H1 (cell line): ENCODE measurements around the gene FXYD5. TPM values are rescaled to one million over a fixed set of nuclear protein-coding genes. Genes with fewer than 3 reads are reported as not detected.
A peak's percentile ranks its signal among the peaks of the same experiment; 100 is the strongest.

Experiments used
- CTCF ChIA-PET: fragments of 300-600 bp; sonication (Branson Sonifier 250); formaldehyde crosslinking; loops from one replicate; lab custom pipeline; 2021; ENCODE audit not compliant: partially characterized antibody; lab: Charles Lee
- POLR2A ChIA-PET: fragments of 300-600 bp; sonication (Branson Sonifier 250); formaldehyde crosslinking; loops from one replicate; lab custom pipeline; 2021; ENCODE audit warnings: inconsistent platforms; ENCODE audit not compliant: partially characterized antibody; lab: Charles Lee
- DNase-seq, 2 experiments: peaks; one replicate each; pipeline versions ENCODE4 v3.0.0 to v3.0.0-alpha.2; 2010 to 2022; ENCODE audit warnings: low spot score in 2 of 2, low read depth in 1 of 2, mixed read lengths in 1 of 2
- FAIRE-seq: peaks from 2 replicates; lab custom pipeline; 2011; peaks lifted over from hg19 to GRCh38; lab: Jason Lieb, UNC
- H2AFZ ChIP-seq: 2 replicates; pipeline ENCODE4 v1.8.1; 2012; ENCODE audit warnings: low read length, inconsistent platforms
- H2AK5ac ChIP-seq: 2 replicates; pipeline ENCODE4 v1.6.1; 2013; ENCODE audit warnings: low read depth, low read length
- H2BK120ac ChIP-seq: replicated peaks from 2 replicates; pipeline ENCODE3; 2013; ENCODE audit warnings: low read depth, low read length, inconsistent platforms
- H2BK12ac ChIP-seq: 2 replicates; pipeline ENCODE4 v1.6.1; 2013; ENCODE audit warnings: low read depth, low read length
- H2BK15ac ChIP-seq: 2 replicates; pipeline ENCODE4 v1.6.1; 2013; ENCODE audit warnings: low read length
- H2BK20ac ChIP-seq: 2 replicates; pipeline ENCODE4 v1.6.1; 2013; ENCODE audit warnings: low read length
- H2BK5ac ChIP-seq: 2 replicates; pipeline ENCODE4 v1.6.1; 2013; ENCODE audit warnings: low read depth, low read length
- H3K14ac ChIP-seq: 2 replicates; pipeline ENCODE4 v1.6.1; 2013; ENCODE audit warnings: inconsistent platforms; ENCODE audit not compliant: insufficient read length
- H3K18ac ChIP-seq: 2 replicates; pipeline ENCODE4 v1.6.1; 2013; ENCODE audit warnings: low read length; ENCODE audit errors: extremely low read depth
- H3K23ac ChIP-seq: 2 replicates; pipeline ENCODE4 v1.6.1; 2013; ENCODE audit warnings: inconsistent platforms; ENCODE audit not compliant: insufficient read length
- H3K23me2 ChIP-seq: 2 replicates; pipeline ENCODE4 v1.6.1; 2013; ENCODE audit warnings: low read depth, low read length
- H3K27ac ChIP-seq: 2 replicates; pipeline ENCODE4 v1.6.1; 2011; ENCODE audit warnings: low read depth, low read length, inconsistent platforms
- H3K27me3 ChIP-seq, 4 experiments: replicated peaks in 1 of 4; 1 replicate in 1 of 4; 2 replicates in 3 of 4; pipeline versions ENCODE4 v1.6.1 to v1.8.1; 2011 to 2013; ENCODE audit warnings: low read length in 3 of 4, mild to moderate bottlenecking in 3 of 4, inconsistent platforms in 2 of 4, mixed read lengths in 2 of 4, moderate library complexity in 1 of 4; ENCODE audit not compliant: control insufficient read depth in 3 of 4, insufficient read depth in 3 of 4; ENCODE audit errors: extremely low read depth in 1 of 4
- H3K36me3 ChIP-seq, 4 experiments: 2 replicates each; pipeline versions ENCODE4 v1.6.1 to v1.8.1; 2011 to 2013; ENCODE audit warnings: mild to moderate bottlenecking in 4 of 4, low read length in 3 of 4, moderate library complexity in 2 of 4, control low read depth in 1 of 4, inconsistent platforms in 1 of 4; ENCODE audit not compliant: insufficient read depth in 4 of 4, control insufficient read depth in 2 of 4
- H3K4ac ChIP-seq: replicated peaks from 2 replicates; pipeline ENCODE3; 2013; ENCODE audit warnings: low read length, low read depth, mixed read lengths, inconsistent platforms; ENCODE audit not compliant: insufficient read length
- H3K4me1 ChIP-seq, 4 experiments: replicated peaks in 1 of 4; 1 replicate in 1 of 4; 2 replicates in 3 of 4; pipeline versions ENCODE4 v1.6.1 to v1.8.1; 2011 to 2013; ENCODE audit warnings: low read length in 3 of 4, inconsistent platforms in 2 of 4, mixed read lengths in 1 of 4; ENCODE audit not compliant: insufficient read depth in 4 of 4, control insufficient read depth in 3 of 4
- H3K4me2 ChIP-seq, 2 experiments: 2 replicates each; pipeline versions ENCODE4 v1.6.1 to v1.8.1; 2011 to 2013; ENCODE audit warnings: low read depth in 2 of 2, low read length in 2 of 2, control low read depth in 1 of 2, inconsistent platforms in 1 of 2, mild to moderate bottlenecking in 1 of 2; ENCODE audit not compliant: insufficient read depth in 1 of 2
- H3K4me3 ChIP-seq, 4 experiments: fragments of 200-600, 300-600 bp in 1 of 4; sonication (generic), shearing (Covaris generic), sonication (Bioruptor Twin) in 1 of 4; 2 replicates each; pipeline versions ENCODE4 v1.5.1 to v1.8.1; 2011 to 2016; ENCODE audit warnings: low read length in 4 of 4, low read depth in 3 of 4, control low read depth in 2 of 4, inconsistent platforms in 2 of 4, mild to moderate bottlenecking in 2 of 4, mixed read lengths in 1 of 4, moderate library complexity in 1 of 4; ENCODE audit not compliant: insufficient read depth in 2 of 4; ENCODE audit errors: extremely low read depth in 1 of 4
- H3K56ac ChIP-seq: replicated peaks from 2 replicates; pipeline ENCODE3; 2013; ENCODE audit warnings: low read depth, mild to moderate bottlenecking, mixed read lengths, low read length, inconsistent platforms; ENCODE audit not compliant: insufficient read length
- H3K79me1 ChIP-seq: 2 replicates; pipeline ENCODE4 v1.6.1; 2013; ENCODE audit warnings: low read depth, low read length, control low read depth
- H3K79me2 ChIP-seq, 2 experiments: 2 replicates each; pipeline versions ENCODE4 v1.6.1 to v1.8.1; 2012 to 2013; ENCODE audit warnings: low read length in 2 of 2, mild to moderate bottlenecking in 2 of 2, inconsistent platforms in 1 of 2; ENCODE audit not compliant: insufficient read depth in 2 of 2, control insufficient read depth in 1 of 2
- H3K9ac ChIP-seq, 4 experiments: replicated peaks in 1 of 4; 1 replicate in 1 of 4; 2 replicates in 3 of 4; pipeline versions ENCODE4 v1.6.1 to v1.8.1; 2011 to 2013; ENCODE audit warnings: low read depth in 3 of 4, low read length in 3 of 4, control low read depth in 2 of 4, mild to moderate bottlenecking in 2 of 4, moderate library complexity in 2 of 4, inconsistent platforms in 1 of 4; ENCODE audit errors: extremely low read depth in 1 of 4
- H3K9me3 ChIP-seq, 2 experiments: 2 replicates each; pipeline versions ENCODE4 v1.6.1 to v1.8.1; 2012 to 2013; ENCODE audit warnings: mild to moderate bottlenecking in 2 of 2, moderate library complexity in 2 of 2, control low read depth in 1 of 2, inconsistent platforms in 1 of 2, low read depth in 1 of 2, low read length in 1 of 2, mixed read lengths in 1 of 2; ENCODE audit not compliant: insufficient read depth in 2 of 2
- H4K20me1 ChIP-seq, 2 experiments: replicated peaks in 1 of 2; 2 replicates each; pipeline versions ENCODE3 to v1.8.1; 2011 to 2013; ENCODE audit warnings: inconsistent platforms in 2 of 2, low read length in 2 of 2, mild to moderate bottlenecking in 1 of 2; ENCODE audit not compliant: insufficient read depth in 2 of 2, control insufficient read depth in 1 of 2
- H4K5ac ChIP-seq: 2 replicates; pipeline ENCODE4 v1.6.1; 2013; ENCODE audit warnings: low read length, low read depth, mixed read lengths, inconsistent platforms; ENCODE audit not compliant: insufficient read length
- H4K8ac ChIP-seq: 2 replicates; pipeline ENCODE4 v1.8.0; 2013; ENCODE audit warnings: mild to moderate bottlenecking, moderate library complexity, low read length, inconsistent platforms; ENCODE audit not compliant: insufficient read depth; ENCODE audit errors: extremely low read depth
- H4K91ac ChIP-seq: replicated peaks from 2 replicates; pipeline ENCODE3; 2013; ENCODE audit warnings: low read length, mixed read lengths, inconsistent platforms; ENCODE audit not compliant: insufficient read length
- CHD1 ChIP-seq: IDR thresholded peaks from 2 replicates; pipeline ENCODE4 v1.6.1; 2012; ENCODE audit warnings: low read depth, low read length, improper control_type of control experiment
- CREB1 ChIP-seq: IDR thresholded peaks from 2 replicates; pipeline ENCODE4 v1.6.1; 2012; ENCODE audit warnings: inconsistent platforms
- SAP30 ChIP-seq: fragments of 300-600 bp; sonication (generic); IDR thresholded peaks from 2 replicates; pipeline ENCODE4 v1.7.1; 2012; ENCODE audit warnings: low read length, moderate library complexity, mild to moderate bottlenecking, inconsistent platforms; ENCODE audit not compliant: insufficient read depth, insufficient replicate concordance
- SRF ChIP-seq: IDR thresholded peaks from 2 replicates; pipeline ENCODE4 v1.6.1; 2011; ENCODE audit warnings: mild to moderate bottlenecking, low read depth, low read length, moderate library complexity
- TBP ChIP-seq: IDR thresholded peaks from 2 replicates; pipeline ENCODE4 v1.6.1; 2011; ENCODE audit warnings: low read depth, low read length, improper control_type of control experiment
- ZNF274 ChIP-seq: IDR thresholded peaks from 2 replicates; pipeline ENCODE4 v1.7.0; 2012; ENCODE audit warnings: low read length, borderline replicate concordance; ENCODE audit errors: extremely low read depth
- WGBS, 2 experiments: shearing (Covaris generic) in 1 of 2; methylation state at CpG; one replicate each; pipeline versions ENCODE4 v1.1.6 to v1.1.7; 2013 to 2015; ENCODE audit warnings: low lambda C conversion rate in 2 of 2, mixed read lengths in 2 of 2, inconsistent platforms in 1 of 2, low coverage in 1 of 2, missing lambda C conversion rate in 1 of 2; ENCODE audit not compliant: insufficient replicate concordance in 2 of 2, insufficient coverage in 1 of 2, insufficient read length in 1 of 2; ENCODE audit errors: extremely low coverage in 1 of 2, missing lambda C conversion rate in 1 of 2; 5-methylcytosine and 5-hydroxymethylcytosine counted together
- polyA plus RNA-seq, 7 experiments: library from polyadenylated mRNA; depleted of rRNA in 3 of 7; stranded (reverse) in 5 of 7; unstranded in 2 of 7; fragments of >200 nt in 5 of 7; fragments of 200-250 nt in 2 of 7; gene quantifications; 1 replicate in 5 of 7; 2 replicates in 1 of 7; 4 replicates in 1 of 7; pipeline versions ENCODE4 v1.2.1 to v1.2.3, GENCODE V29; 2011 to 2013; ENCODE audit warnings: missing spikeins in 2 of 7, mixed read lengths in 2 of 7
- total RNA-seq: library from RNA; stranded (reverse); fragmentation: NEBNext Ultra II Directional; extraction: Animal tissue kit (Norgen Biotek cat#: 25700); gene quantifications from 2 replicates; pipeline ENCODE4 v1.2.1, GENCODE V29; 2021
- TF ChIP-seq, protein P1 (sequence below): IDR thresholded peaks from 2 replicates; pipeline ENCODE4 v1.6.1; 2011; ENCODE audit warnings: low read length, improper control_type of control experiment

The FXYD5 gene
- total and polyA plus RNA-seq, 2 of the 8 experiments (the other 6 are each of a cell fraction or from before 2014, with no cell fraction given) = 99.0 to 191 TPM

DNA sequence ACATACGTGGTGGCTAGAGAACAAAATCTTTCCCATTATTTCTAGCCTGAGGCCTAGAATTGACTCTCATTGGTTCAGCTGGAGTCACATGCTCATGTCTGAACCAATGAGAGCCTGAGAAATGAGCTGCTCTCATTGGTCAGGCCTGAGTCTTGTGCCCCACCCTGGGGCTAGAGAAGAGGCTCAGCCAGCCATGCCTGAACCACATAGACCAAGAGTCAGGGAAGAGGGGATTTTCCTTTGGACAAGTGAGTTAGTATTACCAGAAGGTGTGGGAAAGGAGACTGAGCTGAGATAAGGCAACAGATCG lies 6.9 kb downstream of the FXYD5 start:
- H2BK5ac ChIP-seq = no peak overlapping the region
- H2BK12ac ChIP-seq = no peak overlapping the region
- H3K56ac ChIP-seq = no peak overlapping the region
- H2BK20ac ChIP-seq = no peak overlapping the region
- H3K79me1 ChIP-seq = peaks cover 1% of the 10 kb centered on the region
- no peak overlapping the region for H3K4me2 ChIP-seq
- no peak overlapping the region for H3K23ac ChIP-seq
- H4K91ac ChIP-seq = no peak overlapping the region
- no peak overlapping the region for H3K14ac ChIP-seq
- H3K27me3 ChIP-seq = no peaks in the 10 kb centered on the region
- H3K9me3 ChIP-seq = 0 out of 4 replicates have a peak, but pooled peaks cover 0 to 2% of the 10 kb centered on the region in 2 experiments
- H3K4ac ChIP-seq = no peak overlapping the region
- no peak overlapping the region for H2BK120ac ChIP-seq
- no peak overlapping the region for H2AK5ac ChIP-seq
- no peaks in the 10 kb centered on the region for H3K23me2 ChIP-seq
- H4K5ac ChIP-seq = no peak overlapping the region
- H3K4me1 ChIP-seq = no peaks in the 10 kb centered on the region
- no peak overlapping the region for H2AFZ ChIP-seq
- H3K9ac ChIP-seq = no peak overlapping the region
- no peak overlapping the region for H2BK15ac ChIP-seq
- ChIA-PET CTCF (interaction anchor here (0.6 to 2.4 kb wide), 10 partner anchors 9 to 1041 kb away, joined by 3 to 7 read pairs (median 4); no protein-coding TSS in a partner anchor), POLR2A (interaction anchor here (0.8 to 1.8 kb wide), 6 partner anchors 9 to 57 kb away, joined by 3 to 5 read pairs (median 4); no protein-coding TSS in a partner anchor)
- no peak overlapping the region for H4K8ac ChIP-seq
- H4K20me1 ChIP-seq = peaks cover 1 to 4% of the 10 kb centered on the region in 2 experiments
- no peak overlapping the region for H3K4me3 ChIP-seq
- TF ChIP-seq CREB1 (no peak), TBP (no peak), SAP30 (no peak), ZNF274 (no peak), SRF (no peak), CHD1 (no peak)
- TF ChIP-seq, protein P1, sequence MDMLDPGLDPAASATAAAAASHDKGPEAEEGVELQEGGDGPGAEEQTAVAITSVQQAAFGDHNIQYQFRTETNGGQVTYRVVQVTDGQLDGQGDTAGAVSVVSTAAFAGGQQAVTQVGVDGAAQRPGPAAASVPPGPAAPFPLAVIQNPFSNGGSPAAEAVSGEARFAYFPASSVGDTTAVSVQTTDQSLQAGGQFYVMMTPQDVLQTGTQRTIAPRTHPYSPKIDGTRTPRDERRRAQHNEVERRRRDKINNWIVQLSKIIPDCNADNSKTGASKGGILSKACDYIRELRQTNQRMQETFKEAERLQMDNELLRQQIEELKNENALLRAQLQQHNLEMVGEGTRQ = peak; percentile 20; the same call in 1 of the 2 replicates
- H3K18ac ChIP-seq = no peak overlapping the region
- FAIRE-seq = no peak
- no peak overlapping the region for H3K27ac ChIP-seq
- 90% methylated on average over 2 of the region's 2 CpGs; no CpG with 5 or more reads in 1 of the 2 experiments for WGBS, 2 experiments
- H3K79me2 ChIP-seq = no peaks in the 10 kb centered on the region
- DNase-seq = no peak
- peaks cover 10 to 67% (median 43%) of the 10 kb centered on the region in 4 experiments; a peak in 7 of 8 replicates for H3K36me3 ChIP-seq
